HG03457 (cell line): ENCODE measurements around the gene DCAF11.

Experiments
- ATAC-seq: cut with Tn5 transposase; IDR thresholded peaks from one replicate; pipeline ENCODE4 v1.9.1; 2021; ENCODE audit warnings: moderate number of reproducible peaks; ENCODE audit not compliant: unreplicated experiment

DCAF11 gene

DNA sequence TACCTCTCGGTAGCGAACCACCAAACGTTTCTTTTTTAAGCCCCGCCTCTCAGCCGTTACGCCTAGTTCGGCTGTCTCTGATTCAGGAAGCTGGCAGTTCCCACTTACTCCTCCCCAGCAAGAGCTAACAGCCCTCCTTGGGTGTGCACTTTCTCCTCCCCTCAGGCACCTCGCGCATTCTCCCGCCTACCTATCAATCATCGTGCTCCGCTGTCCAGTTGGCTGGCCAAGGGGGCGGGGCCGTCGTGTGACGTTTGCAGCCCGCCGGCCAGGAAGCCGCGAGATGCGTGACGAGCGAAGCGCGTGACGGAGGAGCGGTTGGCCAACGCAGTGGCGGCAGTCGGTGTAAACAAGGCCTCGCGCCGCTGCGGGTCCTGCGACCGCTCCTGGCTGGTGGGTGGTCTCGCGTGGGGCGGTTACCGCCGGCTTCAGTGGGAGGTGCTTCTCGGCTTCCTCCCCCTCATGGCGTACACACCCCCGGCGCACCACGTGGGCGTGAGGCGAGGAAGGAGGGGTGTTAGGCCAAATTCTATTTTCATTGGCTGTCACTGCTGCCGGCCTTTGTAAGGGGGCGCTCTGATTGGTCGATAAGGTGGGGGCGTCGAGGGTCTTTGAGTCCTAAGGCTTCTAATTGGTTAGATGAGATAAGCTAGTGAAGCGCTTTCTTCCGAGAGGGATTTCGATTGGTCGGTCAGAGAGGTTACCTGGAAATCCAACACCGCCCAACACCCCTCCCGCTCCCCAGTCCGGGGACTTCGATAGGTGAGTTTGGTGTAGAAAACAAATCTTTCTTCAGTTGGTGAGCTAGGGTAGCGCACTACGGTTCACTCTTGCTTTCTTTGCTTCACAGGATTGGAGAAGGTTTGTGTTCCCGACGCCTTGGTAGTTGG lies at the start of gene DCAF11, which contains the start of gene NRL:
TSS of gene DCAF11 (plus strand) at position 246 of the 890 bp plus-strand sequence. CDS start 818 bp downstream, outside the sequence.
TSS of gene NRL (minus strand) at position 418 of the 890 bp plus-strand sequence. CDS start 32,101 bp downstream, outside the sequence.
- peak; percentile 69 for ATAC-seq

DNA sequence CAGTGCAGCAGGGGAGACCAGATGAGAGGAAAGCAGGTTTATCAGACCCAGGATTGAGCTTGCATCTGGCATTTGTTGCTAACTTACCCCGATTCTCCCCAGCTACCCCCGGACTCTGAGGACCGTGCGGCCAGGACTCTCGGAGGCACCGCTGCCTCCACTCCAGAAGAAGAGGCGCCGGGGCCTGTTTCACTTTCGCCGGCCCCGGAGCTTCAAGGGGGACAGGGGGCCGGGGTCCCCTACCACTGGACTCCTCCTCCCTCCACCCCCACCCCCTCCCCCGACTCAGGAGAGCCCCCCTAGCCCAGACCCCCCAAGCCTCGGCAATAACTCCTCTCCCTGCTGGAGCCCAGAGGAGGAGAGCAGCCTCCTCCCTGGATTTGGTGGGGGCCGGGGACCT lies 49.7 kb upstream of the DCAF11 start:
- no peak for ATAC-seq

- no peak for ATAC-seq
These were observed 49.2 kb upstream of the DCAF11 start for GRCh38 chr14:24065408-24065807.

- no peak for ATAC-seq
These were observed 48.0 kb upstream of the DCAF11 start for GRCh38 chr14:24066496-24067132.

GRCh38 chr14:24067133-24068082 lies 47.2 kb upstream of the DCAF11 start:
- no peak for ATAC-seq

GRCh38 chr14:24068711-24069410 lies 45.7 kb upstream of the DCAF11 start:
- ATAC-seq = no peak

- ATAC-seq = no peak
These were observed 45.2 kb upstream of the DCAF11 start for GRCh38 chr14:24069411-24069735.

- no peak for ATAC-seq
These were observed 44.1 kb upstream of the DCAF11 start for GRCh38 chr14:24070285-24071143.

DNA sequence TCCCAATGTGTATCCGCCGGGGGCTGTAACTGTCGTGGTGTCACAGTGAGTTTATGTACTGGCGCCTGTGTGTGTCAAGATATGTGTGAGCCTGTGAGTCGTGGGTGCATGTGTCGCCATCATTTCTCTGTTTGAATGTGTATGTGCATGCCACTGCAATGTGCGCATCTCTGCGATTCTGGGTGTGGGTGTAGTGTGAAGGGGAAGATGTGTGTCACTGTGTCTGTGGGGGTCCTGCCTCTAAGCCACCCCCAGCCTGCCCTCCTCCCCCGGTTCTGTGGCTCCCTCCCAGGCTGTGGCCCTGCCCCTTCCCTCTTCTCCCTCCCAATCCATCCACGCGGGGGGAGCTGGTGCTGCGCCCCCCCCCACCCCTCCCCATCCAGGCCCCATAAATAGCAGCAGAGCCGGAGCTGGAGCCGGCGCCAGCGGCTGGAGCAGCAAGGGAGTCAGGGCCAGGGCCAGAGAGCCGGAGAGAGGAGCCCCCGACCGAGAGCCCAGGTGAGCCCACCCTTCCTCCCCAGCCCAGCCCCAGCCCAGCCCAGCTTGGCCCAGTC lies 43.4 kb upstream of the DCAF11 start, which contains the start of gene CPNE6:
TSS of gene CPNE6 (plus strand) at position 419 of the 554 bp plus-strand sequence. CDS start 1,375 bp downstream, outside the sequence.
- ATAC-seq = no peak

GRCh38 chr14:24071836-24072430 lies 42.6 kb upstream of the DCAF11 start:
- no peak for ATAC-seq

- no peak for ATAC-seq
These were observed 42.1 kb upstream of the DCAF11 start for GRCh38 chr14:24072436-24072835.

- no peak for ATAC-seq
These were observed 41.4 kb upstream of the DCAF11 start for GRCh38 chr14:24072881-24073877.

- ATAC-seq = no peak
These were observed 39.7 kb upstream of the DCAF11 start for GRCh38 chr14:24074625-24075484.

DNA sequence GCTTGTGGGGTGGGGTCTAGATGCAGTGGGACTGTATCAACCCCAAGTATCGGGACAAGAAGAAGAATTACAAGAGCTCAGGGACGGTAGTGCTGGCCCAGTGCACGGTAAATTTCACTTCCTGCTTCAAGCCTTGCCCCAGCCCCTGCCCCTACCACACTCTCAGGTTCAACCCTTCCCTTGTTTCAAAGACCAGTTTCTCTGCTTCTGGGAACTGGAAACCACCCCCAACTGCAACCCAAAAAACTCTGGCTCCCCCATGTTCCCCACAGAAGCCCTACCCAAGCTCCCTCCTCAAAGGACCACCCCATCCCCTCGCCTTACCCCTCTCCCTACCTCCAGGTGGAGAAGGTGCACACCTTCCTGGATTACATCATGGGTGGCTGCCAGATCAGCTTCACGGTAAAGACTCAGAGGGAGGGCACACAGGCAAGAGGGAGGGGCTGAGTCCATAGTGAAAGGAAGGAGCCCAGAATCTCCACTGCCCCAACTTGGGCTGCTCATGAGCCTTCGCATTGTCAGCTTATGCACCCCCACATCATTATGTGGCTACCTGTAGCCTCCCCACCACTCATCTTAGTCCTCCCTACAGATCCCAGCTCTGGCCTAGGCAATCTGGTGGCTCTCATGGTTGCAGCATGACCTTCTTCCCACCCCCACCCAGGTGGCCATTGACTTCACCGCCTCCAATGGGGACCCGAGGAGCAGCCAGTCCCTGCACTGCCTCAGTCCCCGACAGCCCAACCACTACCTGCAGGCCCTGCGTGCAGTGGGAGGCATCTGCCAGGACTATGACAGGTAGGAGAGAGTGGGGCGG lies 38.9 kb upstream of the DCAF11 start:
- ATAC-seq = no peak

DNA sequence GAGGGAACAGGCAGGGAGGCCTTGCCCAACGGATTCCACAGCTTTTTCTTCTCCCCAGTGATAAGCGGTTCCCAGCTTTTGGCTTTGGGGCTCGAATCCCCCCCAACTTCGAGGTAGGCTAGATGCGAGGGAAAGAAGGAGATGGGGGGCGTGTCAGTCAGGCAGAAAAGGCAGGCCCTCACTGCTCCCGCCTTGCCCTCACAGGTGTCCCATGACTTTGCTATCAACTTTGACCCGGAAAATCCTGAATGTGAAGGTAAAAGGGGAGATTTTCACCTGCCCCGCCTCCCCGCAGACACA lies 38.3 kb upstream of the DCAF11 start:
- ATAC-seq = no peak

DNA sequence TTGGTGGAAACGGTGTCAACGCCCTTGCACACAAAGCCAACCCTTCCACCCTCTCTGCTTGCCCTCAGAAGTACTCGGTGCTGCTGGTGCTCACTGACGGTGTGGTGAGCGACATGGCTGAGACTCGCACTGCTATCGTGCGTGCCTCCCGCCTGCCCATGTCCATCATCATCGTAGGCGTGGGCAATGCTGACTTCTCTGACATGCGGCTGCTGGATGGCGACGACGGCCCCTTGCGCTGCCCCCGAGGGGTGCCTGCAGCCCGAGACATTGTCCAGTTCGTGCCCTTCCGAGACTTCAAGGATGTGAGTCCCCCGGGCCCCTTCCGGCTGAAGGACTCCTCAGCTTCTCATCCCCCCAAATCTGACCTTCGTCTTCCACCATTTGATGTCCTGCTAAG lies 37.5 kb upstream of the DCAF11 start:
- ATAC-seq = no peak
